GM23338 (cell line): ENCODE measurements around the gene GAGE12J. TPM values are rescaled to one million over a fixed set of nuclear protein-coding genes. Genes with fewer than 3 reads are reported as not detected.

ENCODE experiments used
- ATAC-seq: fragments of 200-7000 bp; cut with Tn5 transposase; 3 replicates; pipeline ENCODE4 v1.9.1; 2020
- DNase-seq: peaks from one replicate; pipeline ENCODE4 v3.0.0-alpha.2; 2015; ENCODE audit warnings: low spot score
- H2AFZ ChIP-seq: fragments of 200-600 bp; sonication (generic); 2 replicates; pipeline ENCODE4 v1.8.0; 2016; ENCODE audit warnings: antibody characterized with exemption, mild to moderate bottlenecking, moderate library complexity
- H3F3A ChIP-seq: fragments of 200-600 bp; sonication (generic); replicated peaks from 2 replicates; pipeline ENCODE4 v1.8.0; 2017; ENCODE audit warnings: antibody characterized with exemption, mixed run types, low read depth
- H3K27ac ChIP-seq: fragments of 200-600 bp; sonication (generic); 2 replicates; pipeline ENCODE4 v1.6.1; 2016; ENCODE audit warnings: low read depth
- H3K27me3 ChIP-seq: fragments of 200-600 bp; sonication (generic); 2 replicates; pipeline ENCODE4 v1.8.0; 2016; ENCODE audit warnings: mild to moderate bottlenecking, mixed run types, moderate library complexity; ENCODE audit not compliant: insufficient read depth
- H3K36me3 ChIP-seq: fragments of 200-600 bp; sonication (generic); 2 replicates; pipeline ENCODE4 v1.8.0; 2016; ENCODE audit warnings: mild to moderate bottlenecking; ENCODE audit not compliant: insufficient read depth
- H3K4me1 ChIP-seq: fragments of 200-600 bp; sonication (generic); 2 replicates; pipeline ENCODE4 v1.8.0; 2016; ENCODE audit warnings: mild to moderate bottlenecking, moderate library complexity; ENCODE audit not compliant: insufficient read depth
- H3K4me2 ChIP-seq: fragments of 200-600 bp; sonication (generic); 2 replicates; pipeline ENCODE4 v1.7.1; 2017; ENCODE audit warnings: mixed run types
- H3K4me3 ChIP-seq: fragments of 200-600 bp; sonication (generic); 2 replicates; pipeline ENCODE4 v1.6.1; 2016; ENCODE audit warnings: mixed run types
- H3K79me2 ChIP-seq: fragments of 200-600 bp; sonication (generic); replicated peaks from 2 replicates; pipeline ENCODE4 v1.8.0; 2017; ENCODE audit warnings: mild to moderate bottlenecking; ENCODE audit not compliant: insufficient read depth
- H3K9me2 ChIP-seq: fragments of 200-600 bp; sonication (generic); 2 replicates; pipeline ENCODE4 v1.8.0; 2017; ENCODE audit not compliant: insufficient read depth
- H4K20me1 ChIP-seq: fragments of 200-600 bp; sonication (generic); replicated peaks from 2 replicates; pipeline ENCODE4 v1.8.0; 2017; ENCODE audit warnings: mild to moderate bottlenecking; ENCODE audit not compliant: insufficient read depth
- H3K27ac Mint-ChIP-seq: 2 replicates; pipeline ENCODE4 v1.8.0; 2020; ENCODE audit warnings: inconsistent platforms, mild to moderate bottlenecking, moderate library complexity, mixed read lengths
- H3K27me3 Mint-ChIP-seq: 3 replicates; pipeline ENCODE4 v1.8.0; 2022; ENCODE audit warnings: low read depth, mild to moderate bottlenecking, moderate library complexity, mixed read lengths, inconsistent platforms; ENCODE audit not compliant: insufficient read depth, poor library complexity
- H3K36me3 Mint-ChIP-seq: 3 replicates; pipeline ENCODE4 v1.8.0; 2021; ENCODE audit warnings: low read depth, mild to moderate bottlenecking, inconsistent platforms, moderate library complexity, mixed read lengths
- H3K4me1 Mint-ChIP-seq: 3 replicates; pipeline ENCODE4 v1.8.0; 2020; ENCODE audit warnings: mild to moderate bottlenecking, inconsistent platforms, mixed read lengths
- H3K4me3 Mint-ChIP-seq: 3 replicates; pipeline ENCODE4 v1.8.0; 2021; ENCODE audit warnings: moderate library complexity, mild to moderate bottlenecking, inconsistent platforms, mixed read lengths
- H3K9me3 Mint-ChIP-seq: 3 replicates; pipeline ENCODE4 v1.8.0; 2020; ENCODE audit warnings: moderate library complexity, mild to moderate bottlenecking, inconsistent platforms, mixed read lengths
- CREB1 ChIP-seq: fragments of 250-450 bp; sonication (Bioruptor Pico); IDR thresholded peaks from 2 replicates; pipeline ENCODE4 v1.5.0; 2020; ENCODE audit warnings: low read depth, mild to moderate bottlenecking, moderate library complexity
- EZH2phosphoT487 ChIP-seq: fragments of 200-600 bp; sonication (generic); IDR thresholded peaks from one replicate; pipeline ENCODE4 v1.8.1; 2018; ENCODE audit warnings: antibody characterized with exemption; ENCODE audit not compliant: unreplicated experiment
- REST ChIP-seq: IDR thresholded peaks from one replicate; pipeline ENCODE4 v1.6.1; 2018; ENCODE audit warnings: antibody characterized with exemption; ENCODE audit not compliant: unreplicated experiment
- polyA plus RNA-seq: library from polyadenylated mRNA; unstranded; fragments of >200 nt; fragmentation: Nextera tagmentation; extraction: Ambion mirVana; gene quantifications from 2 replicates; pipeline ENCODE4 v1.2.1, GENCODE V29; 2016
- total RNA-seq: library from RNA; depleted of rRNA; stranded (reverse); fragments of >200 nt; shearing (Covaris generic); gene quantifications from 2 replicates; pipeline ENCODE4 v1.2.3, GENCODE V29; 2014
- TF ChIP-seq, protein P1 (sequence below), 2 experiments: fragments of 200-600 bp in 1 of 2; sonication (generic) in 1 of 2; conservative IDR thresholded peaks; 2 replicates each; pipeline versions ENCODE4 v1.5.1 to v1.6.1; 2016 to 2017; ENCODE audit warnings: antibody characterized with exemption in 2 of 2, low read depth in 2 of 2, mild to moderate bottlenecking in 2 of 2, moderate library complexity in 1 of 2

GAGE12J gene
- total and polyA plus RNA-seq, 2 experiments from 2014 or later, result not detected

DNA sequence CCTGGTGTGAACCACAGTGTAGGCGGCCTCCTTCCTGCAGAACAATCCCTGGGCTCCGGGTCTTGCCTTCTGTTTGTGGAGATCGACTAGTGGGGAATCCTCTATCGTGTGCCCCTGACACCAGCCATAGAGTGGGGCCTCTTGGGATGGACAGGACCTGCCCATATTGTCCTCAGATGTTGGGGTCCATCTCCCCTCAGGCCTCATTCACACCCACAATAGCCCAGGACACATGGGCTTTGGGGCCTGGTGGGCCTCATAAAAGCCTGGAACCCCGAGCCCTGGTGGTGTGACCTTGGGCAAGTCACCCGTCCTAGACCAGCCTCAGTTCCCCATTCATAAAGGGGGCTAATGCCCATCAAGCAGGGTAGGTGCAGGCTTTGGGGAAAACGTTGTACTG, 31.6 kb upstream of the GAGE12J start:
- Mint-ChIP-seq H3K4me3 (no peak overlapping the region), H3K4me1 (peaks cover 5% of the 10 kb centered on the region; the same call in 2 of the 3 replicates), H3K9me3 (no peaks in the 10 kb centered on the region), H3K27me3 (peaks cover 5% of the 10 kb centered on the region), H3K36me3 (no peaks in the 10 kb centered on the region; the same call in 2 of the 3 replicates), H3K27ac (no peak overlapping the region)
- Histone ChIP-seq H3K27ac (no peak overlapping the region), H4K20me1 (no peaks in the 10 kb centered on the region), H2AFZ (no peak overlapping the region), H3K4me2 (no peak overlapping the region), H3K4me3 (no peak overlapping the region), H3K4me1 (no peaks in the 10 kb centered on the region), H3K9me2 (no peaks in the 10 kb centered on the region), H3K36me3 (no peaks in the 10 kb centered on the region), H3K27me3 (no peaks in the 10 kb centered on the region), H3F3A (no peaks in the 10 kb centered on the region), H3K79me2 (no peaks in the 10 kb centered on the region)
- TF ChIP-seq EZH2phosphoT487, result no peak
- ATAC-seq, result no peak
- DNase-seq, result no peak

DNA sequence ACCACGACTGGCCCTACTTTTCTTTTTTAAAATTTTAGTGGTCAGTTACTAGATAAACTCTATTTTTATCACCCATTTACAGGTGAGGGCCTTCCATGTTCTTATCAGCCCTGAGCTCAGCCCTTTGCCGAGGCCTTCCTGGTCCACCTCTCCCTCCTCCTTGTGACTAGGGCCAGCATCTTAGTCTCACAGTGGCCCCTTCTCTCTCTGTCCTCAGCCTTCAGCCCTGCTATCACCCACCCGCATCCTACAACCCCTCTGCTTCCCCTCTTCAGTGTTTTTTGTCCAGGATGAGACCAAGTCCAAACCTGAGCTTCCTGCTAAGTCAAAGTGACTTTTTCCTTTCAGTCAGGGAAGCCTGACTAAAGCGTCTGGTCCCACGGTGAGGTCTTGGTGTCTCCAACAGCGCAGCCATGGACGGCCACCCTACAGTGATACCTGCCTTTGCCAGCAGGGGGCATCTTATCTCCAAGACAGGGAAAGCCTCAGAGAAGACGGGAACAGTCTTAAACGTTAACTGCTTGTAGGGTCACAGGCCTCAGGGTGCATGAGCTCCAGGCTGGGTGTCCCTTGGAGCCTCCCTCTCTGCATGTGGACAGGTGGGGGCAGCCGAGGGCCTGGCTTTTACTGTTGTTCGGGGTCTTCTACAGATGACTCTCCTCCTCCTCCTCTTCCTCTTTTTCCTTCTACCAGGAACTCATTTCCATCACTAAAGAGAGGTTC, 30.1 kb upstream of the GAGE12J start:
- no peaks in the 10 kb centered on the region for H3K9me3 Mint-ChIP-seq
- no peaks in the 10 kb centered on the region for H3K4me1 ChIP-seq
- H3K4me1 Mint-ChIP-seq, result peaks cover 5% of the 10 kb centered on the region; the same call in 2 of the 3 replicates
- no peaks in the 10 kb centered on the region for H3K27me3 ChIP-seq
- ATAC-seq (peak; percentile 99), DNase-seq (peak; percentile 81)
- no peaks in the 10 kb centered on the region for H4K20me1 ChIP-seq
- no peak overlapping the region for H3K4me3 ChIP-seq
- H2AFZ ChIP-seq, result no peak overlapping the region
- peaks cover 5% of the 10 kb centered on the region for H3K27me3 Mint-ChIP-seq
- no peaks in the 10 kb centered on the region for H3K9me2 ChIP-seq
- H3K27ac Mint-ChIP-seq, result peak overlapping the region; percentile 86; the same call in 1 of the 2 replicates
- H3K4me2 ChIP-seq, result no peak overlapping the region
- no peaks in the 10 kb centered on the region for H3K79me2 ChIP-seq
- no peak overlapping the region for H3K27ac ChIP-seq
- H3K36me3 ChIP-seq, result no peaks in the 10 kb centered on the region
- no peak overlapping the region for H3K4me3 Mint-ChIP-seq
- TF ChIP-seq REST (no peak), CREB1 (CRISPR knock-in tag) (no peak), EZH2phosphoT487 (no peak)
- TF ChIP-seq, protein P1, sequence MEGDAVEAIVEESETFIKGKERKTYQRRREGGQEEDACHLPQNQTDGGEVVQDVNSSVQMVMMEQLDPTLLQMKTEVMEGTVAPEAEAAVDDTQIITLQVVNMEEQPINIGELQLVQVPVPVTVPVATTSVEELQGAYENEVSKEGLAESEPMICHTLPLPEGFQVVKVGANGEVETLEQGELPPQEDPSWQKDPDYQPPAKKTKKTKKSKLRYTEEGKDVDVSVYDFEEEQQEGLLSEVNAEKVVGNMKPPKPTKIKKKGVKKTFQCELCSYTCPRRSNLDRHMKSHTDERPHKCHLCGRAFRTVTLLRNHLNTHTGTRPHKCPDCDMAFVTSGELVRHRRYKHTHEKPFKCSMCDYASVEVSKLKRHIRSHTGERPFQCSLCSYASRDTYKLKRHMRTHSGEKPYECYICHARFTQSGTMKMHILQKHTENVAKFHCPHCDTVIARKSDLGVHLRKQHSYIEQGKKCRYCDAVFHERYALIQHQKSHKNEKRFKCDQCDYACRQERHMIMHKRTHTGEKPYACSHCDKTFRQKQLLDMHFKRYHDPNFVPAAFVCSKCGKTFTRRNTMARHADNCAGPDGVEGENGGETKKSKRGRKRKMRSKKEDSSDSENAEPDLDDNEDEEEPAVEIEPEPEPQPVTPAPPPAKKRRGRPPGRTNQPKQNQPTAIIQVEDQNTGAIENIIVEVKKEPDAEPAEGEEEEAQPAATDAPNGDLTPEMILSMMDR (conservative IDR thresholded peaks at IDR 0.05; ENCODE audit: low read depth in 2 of 2), result peak; percentile 57 to 78
- H3K36me3 Mint-ChIP-seq, result no peaks in the 10 kb centered on the region; the same call in 2 of the 3 replicates
- no peaks in the 10 kb centered on the region for H3F3A ChIP-seq
